Parathyroid adenoma (tissue), 2 donors: Measurements from ENCODE around the gene CLEC9A.

Source experiments
- H2AFZ ChIP-seq: fragments of 300-600 bp; sonication (generic); one replicate; pipeline ENCODE4 v1.7.0; 2017; ENCODE audit warnings: antibody characterized with exemption, mild to moderate bottlenecking
- H3K27ac ChIP-seq: fragments of 300-600 bp; sonication (generic); one replicate; pipeline ENCODE4 v1.7.0; 2017
- H3K27me3 ChIP-seq: fragments of 300-600 bp; sonication (generic); one replicate; pipeline ENCODE4 v1.7.0; 2017; ENCODE audit warnings: low read length; ENCODE audit not compliant: control insufficient read depth, insufficient read depth
- H3K36me3 ChIP-seq: fragments of 300-600 bp; sonication (generic); one replicate; pipeline ENCODE4 v1.7.0; 2017; ENCODE audit warnings: low read length; ENCODE audit not compliant: control insufficient read depth, insufficient read depth
- H3K4me1 ChIP-seq: fragments of 300-600 bp; sonication (generic); one replicate; pipeline ENCODE4 v1.7.0; 2017; ENCODE audit warnings: control low read depth
- H3K4me2 ChIP-seq: fragments of 300-600 bp; sonication (generic); one replicate; pipeline ENCODE4 v1.7.0; 2017; ENCODE audit warnings: low read length
- H3K4me3 ChIP-seq: fragments of 300-600 bp; sonication (generic); one replicate; pipeline ENCODE4 v1.7.0; 2017; ENCODE audit warnings: low read depth, low read length
- H3K79me2 ChIP-seq: fragments of 300-600 bp; sonication (generic); one replicate; pipeline ENCODE4 v1.7.0; 2017; ENCODE audit warnings: control low read depth
- H3K9ac ChIP-seq: fragments of 300-600 bp; sonication (generic); one replicate; pipeline ENCODE4 v1.7.0; 2017; ENCODE audit warnings: mild to moderate bottlenecking
- H3K9me3 ChIP-seq: fragments of 300-600 bp; sonication (generic); one replicate; pipeline ENCODE4 v1.7.0; 2017; ENCODE audit warnings: low read length; ENCODE audit not compliant: control insufficient read depth
- CTCF ChIP-seq: fragments of 300-600 bp; sonication (generic); IDR thresholded peaks from one replicate; pipeline ENCODE4 v1.7.0; 2017; ENCODE audit warnings: antibody characterized with exemption, mild to moderate bottlenecking
- donor health status: primary hyperparathyroidism.

Gene CLEC9A

GRCh38 chr12:10052193-10052913 lies 21.9 kb downstream of the CLEC9A start:
- Histone ChIP-seq H3K27ac (no peak overlapping the region), H3K4me3 (no peak overlapping the region), H3K4me1 (no peaks in the 10 kb centered on the region), H3K9ac (no peak overlapping the region), H3K36me3 (peaks cover 2% of the 10 kb centered on the region), H3K27me3 (no peaks in the 10 kb centered on the region), H3K79me2 (no peaks in the 10 kb centered on the region), H2AFZ (no peak overlapping the region), H3K4me2 (no peak overlapping the region), H3K9me3 (no peaks in the 10 kb centered on the region)
- TF ChIP-seq CTCF, result no peak

DNA sequence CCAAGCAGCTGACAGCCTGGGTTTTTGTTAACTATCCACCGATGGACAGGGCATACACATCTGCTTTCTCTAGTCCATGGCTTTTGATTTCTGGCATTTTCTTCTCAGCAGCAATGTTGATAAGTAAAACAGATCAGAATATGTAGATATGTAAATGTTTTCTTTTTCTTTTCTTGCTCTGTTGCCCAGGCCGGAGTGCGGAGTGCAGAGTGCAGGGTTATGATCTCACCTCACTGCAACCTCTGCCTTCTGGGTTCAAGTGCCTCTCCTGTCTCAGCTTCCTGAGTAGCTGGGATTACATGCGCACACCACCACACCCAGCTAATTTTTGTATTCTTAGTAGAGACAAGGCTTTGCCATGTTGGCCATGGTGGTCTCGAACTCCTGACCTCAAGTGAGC lies 27.9 kb downstream of the CLEC9A start:
- no peak overlapping the region for H3K4me3 ChIP-seq
- H3K9me3 ChIP-seq, result no peaks in the 10 kb centered on the region
- no peaks in the 10 kb centered on the region for H3K36me3 ChIP-seq
- H3K79me2 ChIP-seq, result no peaks in the 10 kb centered on the region
- no peak for TF ChIP-seq CTCF
- H3K4me2 ChIP-seq, result no peak overlapping the region
- H3K27me3 ChIP-seq, result no peaks in the 10 kb centered on the region
- H3K4me1 ChIP-seq, result no peaks in the 10 kb centered on the region
- H3K9ac ChIP-seq, result no peak overlapping the region
- no peak overlapping the region for H3K27ac ChIP-seq
- H2AFZ ChIP-seq, result no peak overlapping the region

GRCh38 chr12:10065241-10065640 lies 34.8 kb downstream of the CLEC9A start:
- Histone ChIP-seq H3K79me2 (no peaks in the 10 kb centered on the region), H3K36me3 (no peaks in the 10 kb centered on the region), H3K4me3 (no peak overlapping the region), H3K4me2 (no peak overlapping the region), H3K27me3 (no peaks in the 10 kb centered on the region), H2AFZ (no peak overlapping the region), H3K4me1 (no peaks in the 10 kb centered on the region), H3K9ac (no peak overlapping the region), H3K9me3 (no peaks in the 10 kb centered on the region), H3K27ac (no peak overlapping the region)
- TF ChIP-seq CTCF, result no peak

- peak overlapping the region; percentile 21 for H3K27ac ChIP-seq
- TF ChIP-seq CTCF, result no peak
- no peaks in the 10 kb centered on the region for H3K27me3 ChIP-seq
- no peaks in the 10 kb centered on the region for H3K79me2 ChIP-seq
- H2AFZ ChIP-seq, result no peak overlapping the region
- H3K9me3 ChIP-seq, result no peaks in the 10 kb centered on the region
- no peak overlapping the region for H3K4me3 ChIP-seq
- no peaks in the 10 kb centered on the region for H3K4me1 ChIP-seq
- no peak overlapping the region for H3K4me2 ChIP-seq
- no peak overlapping the region for H3K9ac ChIP-seq
- no peaks in the 10 kb centered on the region for H3K36me3 ChIP-seq
Observed at GRCh38 chr12:10067264-10067663, 36.8 kb downstream of the CLEC9A start.

GRCh38 chr12:10067942-10068341 lies 37.5 kb downstream of the CLEC9A start:
- Histone ChIP-seq H3K79me2 (no peaks in the 10 kb centered on the region), H3K4me1 (no peaks in the 10 kb centered on the region), H2AFZ (no peak overlapping the region), H3K36me3 (no peaks in the 10 kb centered on the region), H3K4me3 (no peak overlapping the region), H3K27ac (peak overlapping the region; percentile 66), H3K4me2 (no peak overlapping the region), H3K27me3 (no peaks in the 10 kb centered on the region), H3K9me3 (no peaks in the 10 kb centered on the region), H3K9ac (no peak overlapping the region)
- no peak for TF ChIP-seq CTCF
